Endothelial cell of umbilical vein (primary cell): ENCODE measurements around the gene PLEKHM2. TPM values are rescaled to one million over a fixed set of nuclear protein-coding genes. Genes with fewer than 3 reads are reported as not detected.

Source experiments
- BruUV-seq: library from RNA; stranded (reverse); fragments of 400-500 nt; replicated peaks from 2 replicates; lab custom pipeline; 2021; lab: Mats Ljungman, UMichigan
- CTCF ChIA-PET: fragments of 300-600, 350-600 bp; sonication (Branson Sonifier 250); formaldehyde crosslinking; loops from one replicate; lab custom pipeline; 2021; ENCODE audit warnings: antibody characterized with exemption, inconsistent platforms; lab: Charles Lee
- POLR2A ChIA-PET: fragments of 300-600, 350-600 bp; sonication (Branson Sonifier 250); formaldehyde crosslinking; loops from one replicate; lab custom pipeline; 2021; ENCODE audit warnings: antibody characterized with exemption, inconsistent platforms; lab: Charles Lee
- DNase-seq: peaks from one replicate; pipeline ENCODE4 v3.0.0-alpha.2; 2011; ENCODE audit warnings: low read depth, low spot score
- FAIRE-seq: peaks from 2 replicates; lab custom pipeline; 2011; peaks lifted over from hg19 to GRCh38; lab: Jason Lieb, UNC
- H2AFZ ChIP-seq: 2 replicates; pipeline ENCODE4 v1.6.0; 2012; ENCODE audit warnings: low read depth, low read length, control low read depth, inconsistent platforms
- H3K27ac ChIP-seq: 2 replicates; pipeline ENCODE4 v1.5.1; 2011; ENCODE audit warnings: low read depth, mild to moderate bottlenecking, control low read depth, low read length, moderate library complexity; ENCODE audit not compliant: insufficient read depth
- H3K27me3 ChIP-seq, 2 experiments: 2 replicates each; pipeline versions ENCODE4 v1.6.0 to v1.6.1; 2011; ENCODE audit warnings: low read length in 2 of 2, mixed read lengths in 1 of 2; ENCODE audit not compliant: control insufficient read depth in 2 of 2, insufficient read depth in 2 of 2
- H3K36me3 ChIP-seq, 2 experiments: 2 replicates in 1 of 2; 3 replicates in 1 of 2; pipeline ENCODE4 v1.5.1; 2011; ENCODE audit warnings: low read length in 2 of 2, mild to moderate bottlenecking in 1 of 2, moderate library complexity in 1 of 2; ENCODE audit not compliant: control insufficient read depth in 2 of 2, insufficient read depth in 2 of 2; ENCODE audit errors: extremely low read depth in 1 of 2
- H3K4me1 ChIP-seq: 3 replicates; pipeline ENCODE4 v1.5.1; 2011; ENCODE audit warnings: mild to moderate bottlenecking, low read length; ENCODE audit not compliant: control insufficient read depth, insufficient read depth; ENCODE audit errors: extremely low read depth
- H3K4me2 ChIP-seq: 2 replicates; pipeline ENCODE4 v1.6.1; 2011; ENCODE audit warnings: low read length, control low read depth, mixed read lengths; ENCODE audit not compliant: insufficient read depth
- H3K4me3 ChIP-seq, 3 experiments: fragments of 200-600 bp in 1 of 3; sonication (generic), shearing (Covaris generic) in 1 of 3; replicated peaks in 1 of 3; 2 replicates each; pipeline ENCODE4 v1.5.1; 2011 to 2016; ENCODE audit warnings: control low read depth in 3 of 3, low read length in 3 of 3, mild to moderate bottlenecking in 2 of 3, inconsistent platforms in 1 of 3, low read depth in 1 of 3, moderate library complexity in 1 of 3; ENCODE audit not compliant: insufficient read depth in 1 of 3
- H3K79me2 ChIP-seq: 2 replicates; pipeline ENCODE4 v1.6.0; 2012; ENCODE audit warnings: low read length, inconsistent platforms; ENCODE audit not compliant: control insufficient read depth, insufficient read depth
- H3K9ac ChIP-seq: replicated peaks from 2 replicates; pipeline ENCODE3; 2011; ENCODE audit warnings: low read length, control low read depth; ENCODE audit not compliant: insufficient read depth; ENCODE audit errors: extremely low read depth
- H3K9me1 ChIP-seq: replicated peaks from 3 replicates; pipeline ENCODE4 v1.6.0; 2011; ENCODE audit warnings: mild to moderate bottlenecking, low read length; ENCODE audit not compliant: control insufficient read depth, insufficient read depth; ENCODE audit errors: extremely low read depth
- H3K9me3 ChIP-seq: replicated peaks from 2 replicates; pipeline ENCODE4 v1.5.1; 2012; ENCODE audit warnings: low read length, inconsistent platforms; ENCODE audit not compliant: control insufficient read depth, insufficient read depth
- H4K20me1 ChIP-seq: replicated peaks from 2 replicates; pipeline ENCODE3; 2011; ENCODE audit warnings: mild to moderate bottlenecking, low read length; ENCODE audit not compliant: control insufficient read depth, insufficient read depth; ENCODE audit errors: extremely low read depth
- CTCF ChIP-seq, 2 donors: IDR thresholded peaks; 1 replicate in 1 of 2; 2 replicates in 1 of 2; pipeline ENCODE4 v1.5.1; 2011; ENCODE audit warnings: low read length in 2 of 2, mild to moderate bottlenecking in 2 of 2, moderate library complexity in 2 of 2, control low read depth in 1 of 2, inconsistent platforms in 1 of 2, low read depth in 1 of 2; ENCODE audit not compliant: insufficient read depth in 1 of 2; ENCODE audit errors: extremely low read depth in 1 of 2
- GATA2 ChIP-seq: IDR thresholded peaks from 2 replicates; pipeline ENCODE4 v1.7.0; 2011; ENCODE audit warnings: low read depth, mild to moderate bottlenecking, moderate library complexity, mixed read lengths, low read length; ENCODE audit not compliant: insufficient read length, insufficient read depth
- MYC ChIP-seq: IDR thresholded peaks from one replicate; pipeline ENCODE4 v1.6.1; 2011; ENCODE audit warnings: mild to moderate bottlenecking, low read depth, low read length
- POLR2A ChIP-seq: IDR thresholded peaks from 2 replicates; pipeline ENCODE4 v1.6.1; 2012; ENCODE audit warnings: low read depth, mild to moderate bottlenecking, control low read depth, low read length
- POLR2AphosphoS5 ChIP-seq: IDR thresholded peaks from 2 replicates; pipeline ENCODE4 v1.6.1; 2012; ENCODE audit warnings: low read depth, mild to moderate bottlenecking, control low read depth, low read length, moderate library complexity; ENCODE audit not compliant: insufficient read depth
- dilution Hi-C: fragments of 300-500 bp; cut with MboI; formaldehyde crosslinking; loops from one replicate; pipeline ENCODE4 v1.15.0; 2019; ENCODE audit warnings: low sequenced_read_pairs; ENCODE audit not compliant: extremely low pct_ligation_motif_present
- intact Hi-C: fragments of 100-400 bp; cut with micrococcal nuclease; formaldehyde crosslinking; loops from one replicate; pipeline ENCODE4 v1.10.0; 2022
- polyA plus RNA-seq, 4 experiments: library from polyadenylated mRNA; depleted of rRNA in 3 of 4; stranded (reverse) in 3 of 4; unstranded in 1 of 4; fragments of >200 nt; gene quantifications; 2 replicates each; pipeline versions ENCODE4 v1.2.1 to v1.2.3, GENCODE V29; 2011 to 2012; ENCODE audit warnings: missing spikeins in 1 of 4
- total RNA-seq: library from RNA; stranded (reverse); gene quantifications from 2 replicates; pipeline ENCODE4 v1.2.3, GENCODE V29; 2021

The PLEKHM2 gene
- total and polyA plus RNA-seq, 2 donors (not counting 3 experiments of a cell fraction or from before 2014, with no cell fraction given): 60.6 to 67.5 TPM

GRCh38 chr1:15684468-15685291 is 560 bp downstream of the PLEKHM2 start:
- no peaks in the 10 kb centered on the region for H3K9me1 ChIP-seq
- CTCF ChIA-PET: interaction anchor here (0.9 to 1.4 kb wide), 3 partner anchors 17 to 91 kb away, joined by 3 to 4 read pairs (median 3); no protein-coding TSS in a partner anchor
- no peaks in the 10 kb centered on the region for H3K27me3 ChIP-seq
- peaks cover 0 to 2% of the 10 kb centered on the region in 2 experiments for H3K36me3 ChIP-seq
- H2AFZ ChIP-seq: peak overlapping the region; percentile 49
- BruUV-seq: no TSS peak
- H3K4me1 ChIP-seq: peaks cover 7% of the 10 kb centered on the region
- peak overlapping the region; percentile 70 for H3K27ac ChIP-seq
- no peaks in the 10 kb centered on the region for H3K9me3 ChIP-seq
- H3K4me3 ChIP-seq: peak overlapping the region; percentile 61 to 87 (median 73)
- H3K4me2 ChIP-seq: peak overlapping the region; percentile 79
- dilution Hi-C loops: no loop called here
- H3K9ac ChIP-seq: peak overlapping the region; percentile 88
- intact Hi-C loops: loop anchor here (1.0 to 2.0 kb wide), 2 partner anchors 67 to 76 kb away; partner anchors contain the start of gene DDI2
- FAIRE-seq (peak; percentile 82), DNase-seq (peak; percentile 47)
- H4K20me1 ChIP-seq: no peaks in the 10 kb centered on the region
- POLR2A ChIA-PET: interaction anchor here (0.6 kb wide), 1 partner anchor 65 kb away, joined by 3 read pairs; no protein-coding TSS in a partner anchor
- peak in 1 of 2 donors; percentile 8 for TF ChIP-seq CTCF (IDR thresholded peaks at IDR 0.05; ENCODE audit: extremely low read depth in 1 of 2, insufficient read depth in 1 of 2, low read depth in 1 of 2, low read length in 2 of 2)
- no peak for TF ChIP-seq POLR2AphosphoS5
- peaks cover 46% of the 10 kb centered on the region for H3K79me2 ChIP-seq

- ChIA-PET POLR2A (interaction anchor here (0.6 kb wide), 1 partner anchor 715 kb away, joined by 11 read pairs; no protein-coding TSS in a partner anchor), CTCF (interaction anchor here (1.1 to 1.4 kb wide), 2 partner anchors 16 to 46 kb away, joined by 3 to 4 read pairs; no protein-coding TSS in a partner anchor)
- Histone ChIP-seq H4K20me1 (no peaks in the 10 kb centered on the region), H3K4me2 (peak overlapping the region; percentile 79), H3K79me2 (peaks cover 56% of the 10 kb centered on the region), H3K9ac (no peak overlapping the region), H3K4me3 (peak overlapping the region in 1 of 3 experiments; percentile 73), H3K4me1 (peaks cover 7% of the 10 kb centered on the region), H3K9me3 (no peaks in the 10 kb centered on the region), H3K9me1 (no peaks in the 10 kb centered on the region), H2AFZ (no peak overlapping the region), H3K36me3 (peaks cover 0 to 2% of the 10 kb centered on the region in 2 experiments), H3K27me3 (no peaks in the 10 kb centered on the region), H3K27ac (no peak overlapping the region)
- no peak for TF ChIP-seq POLR2A
- no peak for TF ChIP-seq MYC
- TF ChIP-seq GATA2: no peak
- DNase-seq (no peak), FAIRE-seq (peak; percentile 76)
- intact Hi-C loops (loop anchor here (2.0 kb wide), 1 partner anchor 75 kb away; no protein-coding TSS in a partner anchor), dilution Hi-C loops (no loop called here)
- BruUV-seq: no TSS peak
These were observed 1.7 kb downstream of the PLEKHM2 start for GRCh38 chr1:15685820-15686219.
